Measurements from ENCODE around the gene AIF1L.

Gene AIF1L

GRCh38 chr9:131072871-131073237, 23.5 kb upstream of the AIF1L start:
- in situ Hi-C loops (cut with MboI; ENCODE audit: low pct_unique_long_range_greater_than_20kb, low sequenced_read_pairs) = no loop called here
- DNase-seq = no peak

- DNase-seq = no peak
- in situ Hi-C loops (cut with MboI; ENCODE audit: low pct_unique_long_range_greater_than_20kb, low sequenced_read_pairs) = no loop called here
These were observed 19.8 kb upstream of the AIF1L start for GRCh38 chr9:131076347-131077195.

DNA sequence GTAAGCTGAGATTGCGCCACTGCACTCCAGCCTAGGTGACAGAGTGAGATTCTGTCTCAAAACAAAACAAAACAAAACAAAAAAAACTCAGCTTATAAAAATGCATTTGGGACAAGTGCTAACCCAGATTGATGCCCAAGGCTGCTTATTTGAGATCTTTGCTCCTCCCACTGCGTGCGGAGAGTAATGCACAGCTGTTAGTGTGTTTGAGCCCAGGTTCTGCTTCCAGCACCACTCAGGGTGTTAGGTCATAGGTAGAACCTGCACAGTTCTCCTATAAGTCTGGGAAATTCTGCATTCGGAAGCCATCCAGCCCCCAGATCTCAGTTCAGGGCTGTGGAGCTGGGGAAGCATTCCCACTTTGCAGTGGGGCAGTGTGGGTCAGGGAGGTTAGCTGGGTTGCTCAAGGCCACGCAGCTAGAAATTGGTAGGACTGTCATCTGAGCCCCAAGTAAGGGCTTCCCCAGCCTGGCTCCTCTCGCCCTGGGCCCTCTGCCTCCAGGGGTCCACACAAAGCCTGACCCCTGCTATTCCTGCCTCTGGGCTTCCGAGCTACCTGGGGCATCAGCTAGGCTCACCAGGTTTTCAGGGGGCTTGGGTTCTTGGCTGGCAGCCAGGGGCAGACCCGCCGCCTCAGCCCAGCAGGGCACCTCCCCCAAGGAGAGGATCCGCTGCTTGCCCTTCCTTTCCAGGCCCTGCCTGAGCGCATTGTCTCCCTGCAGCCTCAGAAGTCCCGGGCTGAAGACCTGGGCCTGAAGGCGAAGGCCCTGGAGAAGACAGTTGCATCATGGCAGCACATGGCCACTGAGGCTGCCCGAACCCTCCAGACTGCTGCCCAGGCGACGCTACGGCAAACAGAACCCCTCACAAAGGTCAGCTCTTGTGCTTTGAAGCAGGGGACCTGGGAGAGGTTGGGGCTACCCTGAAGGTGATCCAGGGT, 17.6 kb upstream of the AIF1L start:
- DNase-seq = no peak
- in situ Hi-C loops (cut with MboI; ENCODE audit: low pct_unique_long_range_greater_than_20kb, low sequenced_read_pairs) = no loop called here

DNA sequence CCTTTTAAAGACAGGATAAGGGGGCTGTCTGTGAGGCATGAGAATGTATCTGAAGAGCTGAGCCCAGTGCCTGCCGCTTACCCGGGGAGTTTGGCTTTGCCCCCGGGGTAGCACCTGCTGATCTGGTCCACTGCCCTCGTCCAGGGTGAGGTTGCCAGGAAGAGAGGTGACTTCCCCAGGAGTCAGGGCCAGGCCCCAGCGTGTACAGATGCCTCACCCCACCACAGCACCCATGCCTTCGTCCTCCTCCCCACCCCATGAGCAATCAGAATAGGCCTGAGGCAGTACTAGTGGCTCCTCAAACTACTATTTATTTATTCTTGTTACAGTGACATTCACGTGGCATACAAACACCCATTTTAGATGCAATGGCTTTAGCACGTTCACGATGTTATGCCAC, 15.7 kb upstream of the AIF1L start:
- no peak for DNase-seq
- in situ Hi-C loops (cut with MboI; ENCODE audit: low pct_unique_long_range_greater_than_20kb, low sequenced_read_pairs) = no loop called here

DNA sequence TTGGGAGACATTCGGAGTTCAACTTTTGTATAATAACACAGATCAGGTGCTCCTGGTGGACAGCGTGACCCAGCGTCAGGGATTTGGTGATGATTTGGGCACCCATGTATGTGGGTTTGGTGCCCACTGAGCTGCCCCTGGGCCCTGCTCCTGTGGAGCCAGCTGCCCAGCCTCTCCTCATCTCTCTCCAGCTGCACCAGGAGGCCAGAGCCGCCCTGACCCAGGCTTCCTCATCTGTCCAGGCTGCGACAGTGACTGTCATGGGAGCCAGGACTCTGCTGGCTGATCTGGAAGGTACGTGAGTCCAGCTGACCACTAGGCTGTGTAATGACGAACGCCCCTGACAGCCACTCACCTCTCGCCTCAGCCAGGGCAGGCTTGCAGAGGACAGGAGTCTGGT, 14.5 kb upstream of the AIF1L start:
- in situ Hi-C loops (cut with MboI; ENCODE audit: low pct_unique_long_range_greater_than_20kb, low sequenced_read_pairs) = no loop called here
- no peak for DNase-seq

DNA sequence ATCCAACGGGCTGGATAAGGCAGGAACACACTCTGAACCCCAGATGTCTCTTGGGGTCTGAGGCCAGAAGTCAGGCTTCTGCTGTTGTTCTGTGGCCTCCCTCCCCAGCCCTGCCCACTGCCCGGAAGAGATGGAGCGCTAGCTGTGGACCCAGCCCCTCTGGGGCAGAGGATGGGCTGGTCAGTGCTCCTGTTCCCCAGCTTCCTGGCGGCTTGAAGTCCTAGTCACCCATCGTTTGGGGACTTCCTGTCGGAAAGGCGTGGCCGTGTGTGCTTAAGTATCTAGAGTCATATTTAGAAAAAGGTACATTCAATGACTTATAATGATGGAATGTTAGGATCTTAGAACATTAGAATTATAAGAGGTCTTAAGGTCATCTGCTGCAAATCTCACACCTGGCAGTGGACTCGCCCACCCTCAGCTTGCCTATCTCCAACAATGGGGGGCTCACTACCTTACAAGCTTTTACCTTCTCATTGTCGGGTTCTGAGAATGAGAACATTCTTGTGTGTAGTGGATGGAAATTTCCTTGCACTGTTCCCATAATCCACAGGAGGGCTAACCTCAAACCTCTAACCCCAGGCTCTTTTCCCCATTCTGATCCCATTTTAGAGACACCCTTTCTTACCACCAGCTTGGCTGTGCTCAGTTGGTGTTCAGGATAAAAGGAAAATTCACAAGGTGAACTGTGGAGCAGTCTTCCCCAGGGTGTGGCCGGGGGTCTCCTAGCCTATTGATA, 13.4 kb upstream of the AIF1L start:
- in situ Hi-C loops (cut with MboI; ENCODE audit: low pct_unique_long_range_greater_than_20kb, low sequenced_read_pairs) = no loop called here

DNA sequence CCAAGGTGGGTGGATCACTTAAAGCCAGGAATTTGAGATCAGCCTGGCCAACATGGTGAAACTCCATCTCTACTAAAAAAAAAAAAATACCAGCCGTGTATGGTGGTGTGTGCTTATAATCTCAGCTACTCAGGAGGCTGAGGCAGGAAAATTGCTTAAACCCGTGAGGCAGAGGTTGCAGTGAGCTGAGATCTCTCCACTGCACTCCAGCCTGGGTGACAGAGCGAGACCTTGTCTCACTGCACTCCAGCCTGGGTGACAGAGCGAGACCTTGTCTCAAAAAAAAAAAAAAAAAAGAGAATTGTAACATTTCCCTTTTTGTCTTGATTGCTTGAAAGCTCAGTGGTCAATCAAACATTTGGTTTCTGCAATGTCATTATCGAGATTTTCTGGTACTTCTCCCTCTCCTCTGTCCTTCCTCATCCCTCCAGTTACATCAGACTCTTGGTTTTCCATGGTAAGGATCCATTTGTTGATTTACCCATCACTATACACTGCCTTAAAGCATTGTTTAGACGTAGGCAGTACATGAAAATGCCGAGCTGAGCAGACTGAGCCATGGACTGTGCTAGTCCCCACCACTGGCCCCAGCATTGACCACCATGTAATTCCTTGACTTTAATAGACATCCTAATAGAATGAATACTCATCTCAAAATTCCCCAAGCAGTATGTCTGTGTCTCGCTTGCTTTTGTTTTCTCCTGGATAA, 11.5 kb upstream of the AIF1L start:
- DNase-seq = no peak
- in situ Hi-C loops (cut with MboI; ENCODE audit: low pct_unique_long_range_greater_than_20kb, low sequenced_read_pairs) = no loop called here

More for the DNA sequence above, 13.4 kb upstream of the AIF1L start:
- DNase-seq = no peak

DNA sequence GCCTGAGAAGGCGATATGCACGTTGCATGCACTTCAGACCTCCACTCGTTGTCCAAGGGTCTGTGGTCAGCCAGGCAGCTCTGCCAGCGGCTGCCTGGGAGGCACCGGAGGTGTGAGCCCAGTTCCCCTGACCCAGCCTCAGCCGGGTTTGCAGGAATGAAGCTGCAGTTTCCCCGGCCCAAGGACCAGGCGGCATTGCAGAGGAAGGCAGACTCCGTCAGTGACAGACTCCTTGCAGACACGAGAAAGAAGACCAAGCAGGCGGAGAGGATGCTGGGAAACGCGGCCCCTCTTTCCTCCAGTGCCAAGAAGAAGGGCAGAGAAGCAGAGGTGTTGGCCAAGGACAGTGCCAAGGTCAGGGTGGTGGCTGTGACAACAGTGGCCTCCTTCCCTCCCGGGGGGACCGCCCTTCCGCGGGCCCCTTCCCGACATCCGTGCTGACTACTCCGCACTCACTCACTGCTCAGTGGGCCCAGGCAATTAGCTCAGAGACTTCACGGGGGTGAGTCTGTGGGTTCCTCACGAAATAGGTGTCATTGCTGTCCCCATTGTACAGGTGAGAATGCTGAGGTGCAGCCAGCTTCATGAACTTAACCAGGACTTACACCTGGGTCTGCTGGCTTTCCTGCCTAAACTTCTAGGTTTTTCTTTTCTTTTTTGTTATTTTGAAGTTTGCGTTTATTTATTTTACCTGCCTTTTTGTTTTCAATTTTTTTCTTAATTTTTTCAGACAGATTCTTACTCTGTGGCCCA, 10.8 kb upstream of the AIF1L start:
- in situ Hi-C loops (cut with MboI; ENCODE audit: low pct_unique_long_range_greater_than_20kb, low sequenced_read_pairs) = no loop called here

DNA sequence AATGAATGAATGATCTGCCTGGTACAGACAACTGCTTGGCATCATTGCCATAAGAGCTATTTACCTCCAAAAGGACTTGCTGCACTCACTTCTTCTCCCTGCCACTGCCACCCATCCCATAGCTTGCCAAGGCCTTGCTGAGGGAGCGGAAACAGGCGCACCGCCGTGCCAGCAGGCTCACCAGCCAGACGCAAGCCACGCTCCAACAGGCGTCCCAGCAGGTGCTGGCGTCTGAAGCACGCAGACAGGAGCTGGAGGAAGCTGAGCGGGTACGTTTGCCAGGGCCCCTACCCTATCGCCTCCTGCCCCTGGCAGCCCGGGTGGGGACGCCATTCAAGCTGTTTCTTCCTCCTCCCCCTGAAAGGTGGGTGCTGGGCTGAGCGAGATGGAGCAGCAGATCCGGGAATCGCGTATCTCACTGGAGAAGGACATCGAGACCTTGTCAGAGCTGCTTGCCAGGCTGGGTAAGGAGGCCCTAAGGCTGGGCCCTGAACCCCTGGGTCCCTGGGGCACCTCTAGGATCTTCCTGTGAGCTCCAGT, 8.9 kb upstream of the AIF1L start:
- no peak for DNase-seq

More for the DNA sequence above, 10.8 kb upstream of the AIF1L start:
- DNase-seq = no peak

GRCh38 chr9:131090025-131090787, 6.1 kb upstream of the AIF1L start:
- in situ Hi-C loops (cut with MboI; ENCODE audit: low pct_unique_long_range_greater_than_20kb, low sequenced_read_pairs) = no loop called here
- DNase-seq = no peak

More for the DNA sequence above, 8.9 kb upstream of the AIF1L start:
- in situ Hi-C loops (cut with MboI; ENCODE audit: low pct_unique_long_range_greater_than_20kb, low sequenced_read_pairs) = no loop called here

DNA sequence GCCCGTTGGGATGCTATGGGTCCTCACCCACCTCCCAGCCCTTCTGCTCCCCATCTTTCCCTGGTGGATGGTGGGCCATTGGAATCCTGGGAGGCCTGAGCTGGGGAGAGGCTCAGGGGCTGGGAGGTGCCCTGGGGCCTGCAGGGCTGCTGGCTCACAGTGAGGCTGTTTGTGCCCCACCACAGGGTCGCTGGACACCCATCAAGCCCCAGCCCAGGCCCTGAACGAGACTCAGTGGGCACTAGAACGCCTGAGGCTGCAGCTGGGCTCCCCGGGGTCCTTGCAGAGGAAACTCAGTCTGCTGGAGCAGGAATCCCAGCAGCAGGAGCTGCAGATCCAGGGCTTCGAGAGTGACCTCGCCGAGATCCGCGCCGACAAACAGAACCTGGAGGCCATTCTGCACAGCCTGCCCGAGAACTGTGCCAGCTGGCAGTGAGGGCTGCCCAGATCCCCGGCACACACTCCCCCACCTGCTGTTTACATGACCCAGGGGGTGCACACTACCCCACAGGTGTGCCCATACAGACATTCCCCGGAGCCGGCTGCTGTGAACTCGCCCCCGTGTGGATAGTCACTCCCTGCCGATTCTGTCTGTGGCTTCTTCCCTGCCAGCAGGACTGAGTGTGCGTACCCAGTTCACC, 4.9 kb upstream of the AIF1L start:
- in situ Hi-C loops (cut with MboI; ENCODE audit: low pct_unique_long_range_greater_than_20kb, low sequenced_read_pairs) = no loop called here
- no peak for DNase-seq

DNA sequence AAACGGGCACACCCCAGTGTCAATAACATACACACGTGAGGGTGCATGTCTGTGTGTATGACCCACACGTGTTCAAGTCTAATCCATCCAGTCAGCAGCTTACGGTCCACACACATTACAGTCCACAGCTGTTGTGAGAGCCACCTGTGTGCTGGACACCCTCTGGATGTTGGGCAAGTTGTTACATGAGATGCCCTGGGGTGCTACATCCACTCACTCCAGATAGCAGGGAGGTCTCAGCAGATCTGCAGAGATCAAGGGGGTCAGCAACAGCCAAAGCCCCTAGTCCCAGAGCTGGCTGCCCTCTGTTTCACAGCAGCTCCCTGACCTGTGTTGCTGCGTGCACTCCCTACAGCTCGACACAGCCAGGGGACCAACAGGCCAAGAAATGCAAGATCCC, 4.3 kb upstream of the AIF1L start:
- in situ Hi-C loops (cut with MboI; ENCODE audit: low pct_unique_long_range_greater_than_20kb, low sequenced_read_pairs) = no loop called here
- no peak for DNase-seq

DNA sequence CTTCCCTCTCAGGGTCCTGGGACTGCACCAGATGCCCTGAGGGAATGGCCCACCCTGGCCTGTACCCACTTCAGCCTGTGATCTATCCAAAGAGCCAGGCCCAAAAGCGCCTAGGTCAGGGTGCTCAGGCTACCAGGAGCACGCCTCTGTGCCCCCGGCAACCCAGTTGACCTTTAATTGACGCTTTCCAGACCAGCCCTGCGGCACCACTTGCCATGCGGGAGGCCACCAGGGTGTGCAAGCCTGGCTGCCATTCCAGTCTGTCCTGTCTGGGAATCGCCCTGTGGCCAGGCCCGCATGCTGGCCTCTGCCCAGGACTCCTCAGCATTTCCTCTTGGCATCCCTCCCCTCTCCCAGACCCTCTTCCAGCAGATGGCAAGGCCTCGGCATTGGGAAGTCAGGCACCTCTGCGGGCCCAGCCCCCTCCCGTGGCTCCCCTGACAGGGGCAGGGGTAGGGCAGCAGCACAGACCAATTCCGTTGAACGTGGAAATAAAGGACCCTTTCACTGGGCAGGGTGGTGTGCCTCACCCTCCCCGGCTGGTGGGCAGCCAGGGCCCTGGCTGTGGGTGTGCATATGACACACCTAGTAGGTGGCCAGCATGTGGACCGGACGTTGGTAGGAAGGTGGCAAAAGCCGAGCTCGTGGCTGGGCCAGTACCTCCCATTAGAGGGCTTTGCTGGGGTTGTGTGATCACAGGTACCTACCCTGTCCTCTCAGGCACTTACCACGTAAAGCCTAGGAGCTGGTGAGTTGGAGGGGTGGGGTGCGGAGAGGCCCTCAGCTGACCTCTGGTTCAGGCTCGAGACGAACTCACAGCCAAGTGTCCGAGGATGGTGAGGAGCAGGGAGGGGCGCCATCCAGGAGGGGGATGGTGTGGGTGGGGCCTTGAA, 3.5 kb upstream of the AIF1L start:
- no peak for DNase-seq
- in situ Hi-C loops (cut with MboI; ENCODE audit: low pct_unique_long_range_greater_than_20kb, low sequenced_read_pairs) = no loop called here

DNA sequence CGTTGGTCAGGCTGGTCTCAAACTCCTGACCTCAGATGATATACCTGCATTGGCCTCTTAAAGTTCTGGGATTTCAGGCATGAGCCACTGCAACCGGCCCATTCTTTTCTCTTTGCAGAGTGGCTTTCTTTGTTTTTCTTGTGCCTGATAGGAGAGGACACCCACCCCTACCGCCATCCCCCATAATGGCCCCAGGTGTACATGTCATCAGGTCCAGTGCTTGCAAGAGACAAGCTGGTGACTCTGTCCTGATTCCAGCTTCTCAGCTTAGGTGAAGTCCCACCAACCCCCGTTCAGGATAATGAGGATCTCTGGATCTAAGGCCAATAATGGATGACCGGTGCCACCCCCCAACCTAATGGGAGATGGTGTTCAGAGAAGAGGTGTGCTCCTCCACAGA, 2.3 kb upstream of the AIF1L start:
- in situ Hi-C loops (cut with MboI; ENCODE audit: low pct_unique_long_range_greater_than_20kb, low sequenced_read_pairs) = no loop called here
- no peak for DNase-seq

DNA sequence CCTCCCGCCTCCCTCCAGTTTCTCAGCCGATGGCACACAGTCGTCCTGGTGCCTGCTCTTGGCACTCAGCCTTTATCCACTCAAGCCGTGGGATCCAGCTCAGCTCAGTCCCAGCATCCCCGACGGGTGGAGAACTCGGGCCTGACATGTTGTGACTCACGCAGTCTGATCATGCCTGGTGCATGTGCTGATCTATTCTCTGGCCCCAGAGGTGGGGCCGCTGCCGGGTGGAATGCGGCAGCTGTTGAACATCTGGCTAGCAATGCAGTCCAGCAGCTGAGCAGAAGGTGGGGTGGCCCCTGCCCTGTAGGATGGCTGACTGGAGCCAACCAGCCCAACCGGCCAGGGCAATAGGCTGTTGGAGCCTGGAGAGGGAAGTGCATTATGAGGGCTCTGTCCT, 1.7 kb upstream of the AIF1L start:
- DNase-seq = no peak
- in situ Hi-C loops (cut with MboI; ENCODE audit: low pct_unique_long_range_greater_than_20kb, low sequenced_read_pairs) = no loop called here

DNA sequence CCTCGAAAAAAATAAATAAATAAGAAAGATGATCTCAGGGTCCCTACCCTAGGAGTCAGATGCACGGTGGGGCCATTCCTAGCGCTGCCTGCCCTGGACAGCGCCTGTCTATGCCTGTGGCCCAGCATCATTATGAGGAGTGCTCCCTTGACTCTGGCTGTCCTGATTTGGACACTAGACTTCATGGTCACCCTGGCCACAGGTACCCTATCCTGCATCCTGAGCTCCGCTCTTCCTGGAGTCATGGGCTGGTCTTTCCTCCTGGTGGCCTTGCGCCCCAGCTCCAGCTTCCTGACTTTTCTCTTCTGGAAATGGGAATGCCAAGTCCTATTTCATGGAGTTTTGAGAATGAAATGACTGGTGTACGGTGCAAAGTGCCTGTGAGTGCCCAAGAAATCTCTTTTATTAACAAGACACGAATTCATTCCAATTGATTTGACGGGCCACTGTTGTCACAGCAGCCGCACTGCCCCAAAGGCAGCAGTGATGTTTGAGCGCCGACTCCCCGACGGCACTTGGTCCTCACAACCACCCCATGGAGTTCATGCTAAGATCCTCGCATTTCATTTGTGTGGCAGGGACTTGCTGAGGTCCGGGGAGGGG, 564 bp upstream of the AIF1L start:
- DNase-seq = no peak
- in situ Hi-C loops (cut with MboI; ENCODE audit: low pct_unique_long_range_greater_than_20kb, low sequenced_read_pairs) = no loop called here
